DND-41 (cell line): ENCODE data around the gene FAM184B.

Experiments used
- ATAC-seq: fragments of 200-7000 bp; cut with Tn5 transposase; 3 replicates; pipeline ENCODE4 v1.9.1; 2021; ENCODE audit warnings: low read depth; ENCODE audit not compliant: insufficient read depth
- DNase-seq: peaks from one replicate; pipeline ENCODE4 v3.0.0-alpha.2; 2020
- H2AFZ ChIP-seq: 2 replicates; pipeline ENCODE4 v1.6.0; 2012; ENCODE audit warnings: low read depth, low read length
- H3K27ac ChIP-seq: 2 replicates; pipeline ENCODE4 v1.5.1; 2012; ENCODE audit warnings: low read length, inconsistent platforms
- H3K27me3 ChIP-seq: fragments of 200-600 bp; sonication (generic); 2 replicates; pipeline ENCODE4 v1.6.0; 2012; ENCODE audit warnings: low read length, mild to moderate bottlenecking, inconsistent platforms; ENCODE audit not compliant: insufficient read depth, poor library complexity
- H3K36me3 ChIP-seq: 2 replicates; pipeline ENCODE4 v1.5.1; 2012; ENCODE audit warnings: low read length, inconsistent platforms; ENCODE audit not compliant: insufficient read depth
- H3K4me1 ChIP-seq: 2 replicates; pipeline ENCODE4 v1.5.1; 2012; ENCODE audit warnings: mild to moderate bottlenecking, low read length; ENCODE audit not compliant: insufficient read depth
- H3K4me2 ChIP-seq: 2 replicates; pipeline ENCODE4 v1.6.0; 2012; ENCODE audit warnings: mild to moderate bottlenecking, moderate library complexity, low read length, inconsistent platforms; ENCODE audit not compliant: insufficient read depth
- H3K4me3 ChIP-seq, 2 experiments: fragments of 200-600 bp in 1 of 2; shearing (Covaris generic) in 1 of 2; 2 replicates each; pipeline ENCODE4 v1.5.1; 2012 to 2016; ENCODE audit warnings: inconsistent platforms in 2 of 2, low read length in 2 of 2, mild to moderate bottlenecking in 2 of 2, low read depth in 1 of 2, moderate library complexity in 1 of 2
- H3K79me2 ChIP-seq: 2 replicates; pipeline ENCODE4 v1.6.0; 2012; ENCODE audit warnings: low read length, inconsistent platforms; ENCODE audit not compliant: insufficient read depth
- H3K9ac ChIP-seq: 2 replicates; pipeline ENCODE4 v1.6.0; 2012; ENCODE audit warnings: low read depth, mild to moderate bottlenecking, inconsistent platforms, low read length, moderate library complexity
- H3K9me3 ChIP-seq: 2 replicates; pipeline ENCODE4 v1.5.1; 2012; ENCODE audit warnings: low read length, moderate library complexity, mild to moderate bottlenecking, inconsistent platforms; ENCODE audit not compliant: insufficient read depth, severe bottlenecking
- H4K20me1 ChIP-seq: 2 replicates; pipeline ENCODE4 v1.6.0; 2012; ENCODE audit warnings: low read length; ENCODE audit not compliant: insufficient read depth
- CTCF ChIP-seq: IDR thresholded peaks from 2 replicates; pipeline ENCODE4 v1.5.1; 2012; ENCODE audit warnings: borderline replicate concordance, low read length, moderate library complexity, mild to moderate bottlenecking; ENCODE audit not compliant: poor library complexity, severe bottlenecking; ENCODE audit errors: extremely low read depth
- EZH2 ChIP-seq: IDR thresholded peaks from 3 replicates; pipeline ENCODE4 v1.6.1; 2012; ENCODE audit warnings: borderline replicate concordance, low read depth, mild to moderate bottlenecking, moderate library complexity, low read length, inconsistent platforms; ENCODE audit not compliant: severe bottlenecking

FAM184B gene

GRCh38 chr4:17721496-17722355 is 59.7 kb downstream of the FAM184B start:
- no peaks in the 10 kb centered on the region for H4K20me1 ChIP-seq
- H3K9ac ChIP-seq = no peak overlapping the region
- no peak overlapping the region for H3K27ac ChIP-seq
- no peaks in the 10 kb centered on the region for H3K4me1 ChIP-seq
- H3K36me3 ChIP-seq = no peaks in the 10 kb centered on the region
- H3K27me3 ChIP-seq = no peaks in the 10 kb centered on the region
- no peak overlapping the region for H3K4me3 ChIP-seq
- no peak for ATAC-seq
- DNase-seq = no peak
- no peaks in the 10 kb centered on the region for H3K79me2 ChIP-seq
- TF ChIP-seq CTCF = no peak
- no peak for TF ChIP-seq EZH2
- no peaks in the 10 kb centered on the region for H3K9me3 ChIP-seq
- H2AFZ ChIP-seq = no peak overlapping the region
- no peak overlapping the region for H3K4me2 ChIP-seq

GRCh38 chr4:17719106-17719505 is 62.3 kb downstream of the FAM184B start:
- Histone ChIP-seq H3K27ac (no peak overlapping the region), H2AFZ (no peak overlapping the region), H3K9me3 (no peaks in the 10 kb centered on the region), H3K9ac (no peak overlapping the region), H3K36me3 (no peaks in the 10 kb centered on the region), H3K4me2 (no peak overlapping the region), H3K79me2 (no peaks in the 10 kb centered on the region), H3K4me3 (no peak overlapping the region), H3K27me3 (no peaks in the 10 kb centered on the region), H4K20me1 (no peaks in the 10 kb centered on the region), H3K4me1 (no peaks in the 10 kb centered on the region)
- ATAC-seq (no peak), DNase-seq (no peak)
- TF ChIP-seq CTCF = no peak
- TF ChIP-seq EZH2 = no peak

- Histone ChIP-seq H3K79me2 (no peaks in the 10 kb centered on the region), H2AFZ (no peak overlapping the region), H4K20me1 (no peaks in the 10 kb centered on the region), H3K27ac (no peak overlapping the region), H3K36me3 (no peaks in the 10 kb centered on the region), H3K27me3 (no peaks in the 10 kb centered on the region), H3K4me1 (no peaks in the 10 kb centered on the region), H3K4me3 (no peak overlapping the region), H3K9ac (no peak overlapping the region), H3K4me2 (no peak overlapping the region), H3K9me3 (no peaks in the 10 kb centered on the region)
- DNase-seq (no peak), ATAC-seq (no peak)
- TF ChIP-seq CTCF = no peak
- no peak for TF ChIP-seq EZH2
These were observed 63.0 kb downstream of the FAM184B start for GRCh38 chr4:17718471-17718870.

GRCh38 chr4:17717301-17717700 is 64.1 kb downstream of the FAM184B start:
- Histone ChIP-seq H3K79me2 (no peaks in the 10 kb centered on the region), H3K27me3 (no peaks in the 10 kb centered on the region), H3K4me1 (no peaks in the 10 kb centered on the region), H3K9me3 (no peaks in the 10 kb centered on the region), H3K9ac (no peak overlapping the region), H3K4me2 (no peak overlapping the region), H3K27ac (no peak overlapping the region), H4K20me1 (no peaks in the 10 kb centered on the region), H2AFZ (no peak overlapping the region), H3K4me3 (no peak overlapping the region), H3K36me3 (no peaks in the 10 kb centered on the region)
- ATAC-seq (no peak), DNase-seq (no peak)
- TF ChIP-seq EZH2 = no peak
- TF ChIP-seq CTCF = no peak
